A172 (cell line): Measurements from ENCODE around the gene NMUR1. TPM values are rescaled to one million over a fixed set of nuclear protein-coding genes. Genes with fewer than 3 reads are reported as not detected.

Experiments used
- DNase-seq: peaks from one replicate; pipeline ENCODE4 v3.0.0-alpha.2; 2015; ENCODE audit warnings: low spot score
- total RNA-seq: library from RNA; depleted of rRNA; stranded (reverse); fragments of >200 nt; shearing (Covaris generic); gene quantifications from 2 replicates; pipeline ENCODE4 v1.2.3, GENCODE V29; 2014

The NMUR1 gene
- total RNA-seq, 1 experiment from 2014 or later: not detected

DNA sequence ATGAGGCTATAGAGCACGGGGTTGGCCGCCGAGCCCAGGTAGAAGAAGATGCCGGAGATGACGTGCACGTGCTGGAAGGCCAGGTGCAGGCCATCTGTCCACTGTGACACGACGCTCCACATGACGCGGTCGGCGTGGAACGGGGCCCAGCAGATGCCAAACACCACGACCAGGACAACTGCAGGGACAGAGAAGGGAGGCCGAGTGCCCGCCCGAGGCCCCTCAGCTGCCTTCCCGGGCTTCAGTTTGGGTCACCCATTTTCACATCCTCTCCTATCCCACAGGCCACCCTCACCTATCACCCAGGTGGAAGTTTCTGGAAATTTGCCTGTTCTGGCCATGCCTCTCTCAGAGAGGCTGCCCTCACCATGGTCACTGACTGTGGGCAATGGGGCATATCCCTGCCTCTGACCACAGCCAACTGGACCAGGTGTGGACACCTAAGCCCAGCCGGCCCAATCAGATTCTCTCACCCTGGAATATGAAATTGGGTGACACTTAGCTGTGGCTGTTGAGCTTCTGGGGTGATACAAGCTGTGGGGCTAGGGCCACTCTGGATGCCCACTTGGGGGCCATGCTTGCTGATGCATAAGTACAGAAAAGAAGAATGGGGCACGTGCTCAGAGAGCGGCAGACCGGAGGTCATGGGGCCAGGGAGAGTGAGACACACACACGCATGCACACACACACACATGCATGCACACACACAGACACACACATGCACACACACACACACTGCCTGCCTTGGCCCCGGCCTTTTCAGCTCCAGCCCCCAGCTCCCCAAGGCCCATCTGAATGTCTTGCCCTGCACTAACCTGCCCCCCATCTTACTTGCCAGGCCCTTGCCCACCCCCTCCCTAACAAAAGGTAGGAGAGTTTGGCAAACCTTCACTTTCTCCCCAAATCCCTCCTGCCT lies 4.7 kb downstream of the NMUR1 start:
- no peak for DNase-seq

DNA sequence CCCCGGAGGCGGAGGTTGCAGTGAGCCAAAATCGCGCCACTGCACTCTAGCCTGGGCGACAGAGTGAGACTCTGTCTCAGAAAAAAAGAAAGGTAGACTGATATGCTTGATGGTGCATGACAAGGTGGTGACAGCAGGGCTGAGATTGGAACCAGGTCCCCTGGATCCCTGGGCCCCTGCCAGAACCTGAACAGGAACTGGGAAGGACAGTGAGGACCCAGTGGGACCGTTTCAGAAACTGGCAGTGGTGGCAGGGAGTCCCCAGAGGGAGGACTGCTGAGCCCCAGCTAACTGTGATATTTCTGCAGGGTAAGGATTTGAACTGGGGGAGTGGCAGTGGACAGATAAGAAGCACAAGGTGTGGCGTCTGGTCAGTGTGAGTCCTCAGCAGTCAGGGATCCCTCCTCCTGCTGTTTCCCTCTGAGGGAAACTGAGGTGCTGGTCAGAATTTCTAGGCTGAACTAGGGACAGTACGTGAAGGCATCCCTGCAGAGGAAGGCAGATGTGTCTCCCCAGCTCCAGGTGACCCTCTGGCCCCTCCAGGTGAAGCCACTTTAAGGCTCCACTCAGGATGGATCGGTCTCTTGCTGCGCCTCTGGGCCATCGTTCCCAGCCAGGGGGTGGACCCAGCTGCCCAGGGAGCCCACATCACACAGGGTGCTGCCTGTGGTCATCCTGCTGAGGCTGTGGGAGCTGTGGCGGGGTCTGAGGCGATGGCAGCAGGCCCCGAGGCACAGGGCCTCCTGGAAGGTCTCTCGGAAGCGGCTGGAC lies 5.6 kb downstream of the NMUR1 start:
- DNase-seq: no peak

DNA sequence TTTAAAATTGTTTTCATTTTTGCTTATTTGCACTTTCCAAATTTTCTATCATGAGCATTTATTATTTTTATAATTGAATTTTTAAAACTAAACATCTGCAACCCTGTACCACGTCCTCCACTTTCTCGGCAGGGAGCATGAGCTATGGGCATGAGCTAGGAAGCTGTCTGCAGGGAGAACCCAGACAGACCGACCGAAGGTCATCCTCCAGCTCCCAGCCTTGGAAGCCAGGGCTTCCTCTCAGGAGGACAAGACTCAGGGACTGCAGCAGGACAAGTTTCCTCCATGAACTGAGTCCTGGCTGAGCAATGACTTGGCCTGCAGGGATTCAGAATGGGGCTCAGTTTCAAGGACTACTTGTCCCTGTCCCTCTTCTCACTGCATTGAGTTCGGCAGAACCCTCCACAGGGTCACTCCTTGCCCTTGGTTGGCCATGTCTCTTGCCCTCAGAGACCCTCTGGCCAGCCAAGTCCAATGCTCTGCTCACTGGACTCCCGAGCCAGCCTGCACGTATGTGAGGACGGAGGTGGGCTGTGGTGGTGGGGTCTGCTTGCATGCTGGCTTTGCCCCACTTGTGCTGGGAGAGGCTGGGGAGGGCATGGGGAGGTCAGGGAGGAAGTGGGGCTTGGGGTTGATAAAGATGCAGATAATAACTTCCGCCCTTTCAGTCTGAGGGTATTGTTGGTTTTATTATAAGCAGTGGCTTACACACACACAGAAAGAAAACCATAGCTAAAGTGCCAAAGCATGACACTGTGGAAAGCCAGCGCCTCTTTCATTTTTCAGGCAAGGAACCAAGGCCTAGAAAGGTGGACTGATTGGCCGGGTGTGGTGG lies 6.6 kb downstream of the NMUR1 start:
- no peak for DNase-seq

DNA sequence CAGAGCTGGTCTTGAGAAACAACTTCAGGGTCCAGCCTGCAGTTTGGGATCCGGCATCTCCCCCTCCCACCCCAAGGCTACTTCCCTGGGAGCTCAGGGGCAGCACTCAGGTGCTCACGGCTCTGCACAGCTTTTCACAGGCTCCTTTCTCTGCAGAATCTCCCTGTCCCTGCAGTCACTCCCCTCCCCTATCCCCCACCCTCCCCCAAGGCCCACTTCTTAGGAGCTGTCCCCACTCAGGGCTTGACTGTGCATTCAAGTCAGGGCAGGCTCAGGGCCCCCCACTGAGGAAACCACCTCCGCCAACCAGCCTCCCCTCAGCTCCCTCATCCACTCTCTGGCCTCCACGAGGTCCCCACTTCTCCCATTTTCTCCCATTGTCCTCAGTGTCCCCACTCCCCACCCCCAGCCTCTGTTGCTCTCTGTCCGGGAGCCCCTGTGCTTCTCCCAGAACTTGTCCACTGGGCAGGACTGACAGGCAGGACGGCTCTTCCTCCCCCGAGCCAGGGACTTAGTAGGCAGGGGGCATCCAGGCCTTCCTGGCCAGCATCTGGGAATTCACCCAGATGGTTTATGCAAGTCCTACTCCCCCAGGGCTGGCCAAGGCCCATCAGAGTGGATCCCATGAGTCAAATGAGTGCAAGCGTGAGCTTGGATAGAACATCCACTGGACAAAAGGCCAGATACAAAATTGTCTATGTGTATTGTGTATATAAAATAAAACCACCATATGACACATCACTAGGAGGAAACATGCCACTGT lies 7.6 kb downstream of the NMUR1 start:
- DNase-seq: no peak

DNA sequence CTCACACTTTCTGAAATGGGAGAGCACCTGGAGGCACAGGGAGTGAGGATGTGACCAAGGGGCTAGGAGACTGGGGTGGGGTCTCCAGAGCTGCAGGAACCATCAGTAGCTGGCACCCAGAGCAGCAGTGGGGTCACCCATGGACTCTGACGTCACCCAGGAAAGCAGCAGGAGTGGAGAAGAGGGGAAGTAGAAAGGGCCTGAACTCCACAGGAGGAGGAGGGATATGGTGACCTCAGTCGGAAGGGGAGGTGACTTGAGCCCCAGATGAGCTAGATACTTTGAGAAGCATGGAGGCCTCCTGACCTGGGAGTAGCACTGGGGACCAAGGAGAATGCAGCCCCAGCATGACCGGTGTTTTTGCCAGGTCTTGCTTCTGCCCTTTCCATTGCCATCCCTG lies 8.8 kb downstream of the NMUR1 start:
- no peak for DNase-seq

DNA sequence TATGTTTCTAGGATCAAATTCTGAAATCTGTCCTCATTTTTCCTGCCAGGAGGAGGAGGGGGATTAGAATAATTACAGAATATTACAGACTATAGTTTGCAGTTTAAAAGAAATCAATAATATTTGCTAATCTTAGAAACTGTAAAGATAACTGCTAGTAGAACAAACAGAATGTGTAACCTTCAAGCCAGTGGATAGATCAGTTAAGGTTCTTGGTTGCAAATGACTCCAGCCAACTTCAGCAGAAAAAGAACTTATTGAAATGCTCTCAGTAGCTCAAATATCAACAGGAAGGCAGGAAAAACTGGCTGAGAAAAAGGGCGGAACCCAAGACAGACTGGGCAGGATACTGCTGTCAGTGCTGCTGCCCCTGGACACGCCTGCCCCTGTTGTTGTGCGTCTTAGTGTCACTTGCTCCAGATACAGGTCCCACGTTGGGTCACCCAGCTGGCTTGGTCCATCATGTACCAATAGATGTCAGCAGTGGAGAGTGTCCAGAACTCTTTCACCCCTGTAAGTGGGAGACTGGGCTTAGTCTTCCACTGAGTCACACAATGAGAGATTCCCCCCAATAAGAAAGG lies 10.2 kb downstream of the NMUR1 start:
- no peak for DNase-seq

DNA sequence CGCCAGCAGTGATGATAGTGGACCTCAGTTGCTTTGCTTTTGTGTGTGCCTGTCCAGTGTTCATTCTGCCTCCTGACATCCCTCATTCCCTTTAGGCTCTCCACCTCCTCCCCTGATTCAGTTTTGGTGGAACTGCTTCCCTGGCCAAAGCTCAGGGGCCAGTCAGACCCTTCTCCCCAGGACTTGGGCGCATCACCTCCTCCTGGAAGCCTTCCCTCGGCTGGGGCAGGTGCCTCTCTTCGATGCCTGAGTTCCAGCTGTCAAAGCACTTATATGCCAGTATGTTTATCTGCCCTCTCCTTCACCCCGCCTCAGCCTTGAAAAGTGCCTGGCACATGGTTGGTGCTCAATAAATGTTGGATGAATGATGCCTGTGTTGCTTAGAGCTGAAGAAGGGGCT lies 11.5 kb downstream of the NMUR1 start:
- DNase-seq: no peak

DNA sequence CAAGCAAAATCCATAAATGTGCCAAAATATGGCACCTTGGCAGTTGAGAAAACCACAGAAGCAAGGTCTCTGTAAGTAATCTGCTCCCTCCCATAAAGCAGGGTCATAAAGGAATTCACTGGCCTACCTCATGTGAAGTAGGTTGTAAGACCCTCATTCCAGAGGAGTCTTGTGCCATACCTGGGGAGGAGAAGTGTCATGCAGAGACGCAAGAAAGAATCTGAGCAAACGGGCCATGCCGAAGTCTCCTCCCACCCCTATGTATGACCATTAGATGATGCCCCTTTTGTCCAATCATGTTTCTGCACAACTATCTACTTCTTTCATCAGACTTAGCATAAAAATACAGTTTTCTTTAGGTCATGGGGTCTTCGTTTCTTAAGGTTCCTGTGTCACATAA lies 14.6 kb downstream of the NMUR1 start:
- DNase-seq: no peak

DNA sequence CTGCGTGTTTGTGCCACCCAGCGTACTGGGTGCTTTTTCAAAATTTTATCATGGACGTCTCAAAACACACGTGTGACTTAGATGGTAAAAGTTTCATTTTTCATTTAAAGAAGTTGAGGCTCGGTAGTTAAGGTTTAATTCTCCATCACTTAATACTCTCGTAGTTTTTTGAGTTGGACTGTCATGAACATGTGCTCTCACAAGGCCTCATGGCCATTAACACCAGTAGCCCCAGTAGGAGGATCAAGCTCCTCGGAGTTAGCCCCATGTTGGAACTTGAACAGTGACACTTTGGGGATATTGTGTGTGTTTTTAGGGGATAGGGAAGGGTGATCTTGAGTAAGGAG lies 15.3 kb downstream of the NMUR1 start:
- DNase-seq: no peak

DNA sequence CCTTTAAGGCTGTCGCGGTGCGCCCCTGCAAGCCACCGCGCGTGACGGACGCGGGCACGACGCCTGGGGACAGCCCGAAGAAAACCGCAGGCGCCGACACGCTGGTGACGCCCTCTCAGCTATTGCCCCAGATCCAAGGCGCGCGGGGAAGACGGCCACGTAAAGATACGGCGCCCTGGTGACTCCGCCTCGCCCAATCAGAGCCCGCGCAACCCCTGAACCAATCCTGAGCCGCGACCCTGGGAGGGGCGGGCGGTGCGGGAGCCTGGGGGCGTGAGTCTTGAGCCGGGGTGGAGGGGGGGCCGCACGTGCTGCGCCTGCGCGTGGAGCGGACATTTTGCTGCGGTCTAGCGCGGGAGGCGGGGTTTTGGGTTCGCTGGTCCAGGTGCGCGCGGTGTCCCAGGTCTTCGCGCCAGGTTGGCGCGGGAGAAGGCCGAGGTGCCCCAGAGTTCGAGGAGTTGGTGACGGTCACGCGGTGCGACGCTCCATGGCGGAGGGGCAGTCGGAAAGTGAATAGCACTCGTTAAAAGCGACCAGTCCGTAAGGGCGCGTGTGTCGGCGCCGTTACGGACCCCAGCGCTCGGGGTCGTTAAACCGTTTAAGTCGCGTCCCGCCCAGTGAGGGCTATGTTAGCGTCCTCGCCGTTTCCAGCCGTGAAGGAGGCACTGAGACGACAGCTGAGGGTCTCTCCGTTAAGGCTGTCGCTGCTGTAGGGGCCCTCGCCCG lies 15.9 kb downstream of the NMUR1 start:
- peak; percentile 92 for DNase-seq

DNA sequence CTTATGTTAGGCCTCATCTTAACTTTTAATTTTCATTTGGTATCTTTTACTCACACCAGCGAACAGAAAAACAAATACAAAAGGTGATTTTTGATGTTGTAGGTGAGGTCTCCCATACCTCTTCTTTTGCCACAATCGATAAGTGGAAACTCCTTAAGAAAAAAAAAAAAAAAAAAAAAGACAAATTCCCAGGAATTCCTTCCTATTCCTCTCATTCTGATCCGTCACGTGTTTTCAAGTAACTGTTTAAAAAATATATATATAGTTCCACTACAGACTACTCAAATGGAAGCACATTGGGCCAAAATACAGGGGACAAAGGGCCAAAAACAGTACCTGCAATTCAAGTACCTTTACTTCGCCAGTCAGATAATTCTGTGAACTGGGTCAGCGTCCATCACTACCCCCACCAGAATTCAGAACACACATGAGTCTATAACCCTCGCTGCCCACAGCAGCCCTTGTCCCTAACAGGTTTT lies 16.5 kb downstream of the NMUR1 start:
- DNase-seq: no peak

DNA sequence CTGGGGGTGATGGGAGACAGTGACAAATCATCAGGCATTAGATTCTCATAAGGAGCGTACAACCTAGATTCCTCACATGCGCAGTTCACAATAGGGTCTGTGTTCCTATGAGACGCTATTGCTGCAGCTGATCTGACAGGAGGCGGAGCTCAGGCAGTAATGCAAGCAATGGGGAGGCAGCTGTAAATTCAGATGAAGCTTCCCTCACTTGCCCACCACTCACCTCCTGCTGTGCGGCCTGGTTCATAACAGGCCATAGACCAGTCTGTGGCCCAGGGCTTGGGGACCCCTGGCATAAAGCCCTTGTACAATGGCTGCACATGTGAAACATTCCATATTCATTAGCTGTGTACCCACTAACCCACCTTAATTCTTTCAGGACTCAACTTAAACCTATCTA lies 18.0 kb downstream of the NMUR1 start:
- DNase-seq: no peak

DNA sequence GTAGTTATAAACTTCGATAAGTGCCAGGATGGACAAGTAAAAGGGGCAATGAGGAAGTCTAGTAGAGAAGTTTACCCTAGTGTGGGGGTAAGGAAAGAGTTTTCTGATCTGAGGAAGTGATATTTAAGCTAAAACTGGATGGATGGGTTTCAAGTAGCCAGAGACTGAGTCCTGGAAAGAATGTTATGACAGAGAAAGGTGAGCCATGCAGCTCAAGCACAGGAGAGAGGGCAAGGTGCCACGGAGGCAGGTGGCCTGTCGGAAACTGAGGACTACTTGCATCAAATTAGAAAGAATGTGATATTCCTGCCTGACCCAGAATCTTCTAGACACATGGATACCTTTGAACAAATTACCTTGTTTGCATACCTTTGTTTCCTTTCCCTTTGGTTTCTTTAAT lies 26.5 kb downstream of the NMUR1 start:
- DNase-seq: no peak

DNA sequence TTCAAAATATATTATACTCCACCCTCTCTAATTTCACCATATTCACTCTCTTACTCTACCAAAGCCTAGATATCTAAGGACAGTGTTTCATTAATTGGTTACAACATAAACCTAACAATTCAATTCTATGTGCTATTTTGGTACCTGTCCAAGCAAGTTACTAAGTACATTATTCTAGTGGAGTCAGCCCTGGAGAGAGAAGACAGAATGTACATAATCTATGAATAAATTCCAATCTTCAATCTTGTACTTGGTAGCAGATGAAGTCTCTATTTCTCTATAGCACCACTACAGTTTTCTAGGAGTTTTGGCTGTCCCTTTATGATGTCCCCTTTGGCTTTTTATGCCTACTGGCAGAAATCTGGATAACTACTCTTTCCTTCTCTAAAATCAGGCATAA lies 27.6 kb downstream of the NMUR1 start:
- no peak for DNase-seq

DNA sequence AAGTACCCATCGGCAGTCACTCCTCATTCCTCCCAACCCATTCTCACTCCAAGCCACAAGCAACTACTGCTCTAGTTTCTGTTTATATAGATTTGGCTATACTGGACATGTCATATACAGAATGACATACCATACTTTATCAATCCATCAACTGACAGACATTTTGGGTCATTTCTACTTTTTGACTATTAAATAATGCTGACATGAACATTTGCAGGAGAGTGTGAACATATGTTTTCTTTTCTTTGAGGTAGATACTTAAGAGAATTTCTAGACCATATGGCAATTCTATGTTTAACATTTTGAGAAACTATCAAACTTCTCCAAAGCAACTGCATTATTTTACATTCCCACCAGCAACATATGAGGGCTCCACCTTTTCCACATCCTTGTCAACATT lies 32.6 kb downstream of the NMUR1 start:
- no peak for DNase-seq

DNA sequence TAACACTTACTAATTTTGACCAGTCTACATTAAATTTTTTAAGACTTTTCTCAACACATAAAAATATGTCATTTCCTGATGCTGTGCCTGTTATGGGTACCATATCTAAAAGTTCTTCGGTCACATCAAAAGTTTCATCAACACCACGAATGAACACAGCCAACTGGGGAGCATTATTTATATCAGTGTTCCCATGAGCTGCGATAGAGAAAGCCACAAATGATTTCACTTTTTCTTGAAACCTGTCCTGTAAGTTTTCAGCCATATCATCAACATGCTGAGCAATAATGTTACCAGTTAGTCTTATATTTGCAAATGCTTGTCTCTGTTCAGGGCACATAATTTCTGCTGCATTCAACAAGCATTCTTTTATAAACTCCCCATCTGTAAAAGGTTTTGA lies 35.6 kb downstream of the NMUR1 start:
- no peak for DNase-seq

DNA sequence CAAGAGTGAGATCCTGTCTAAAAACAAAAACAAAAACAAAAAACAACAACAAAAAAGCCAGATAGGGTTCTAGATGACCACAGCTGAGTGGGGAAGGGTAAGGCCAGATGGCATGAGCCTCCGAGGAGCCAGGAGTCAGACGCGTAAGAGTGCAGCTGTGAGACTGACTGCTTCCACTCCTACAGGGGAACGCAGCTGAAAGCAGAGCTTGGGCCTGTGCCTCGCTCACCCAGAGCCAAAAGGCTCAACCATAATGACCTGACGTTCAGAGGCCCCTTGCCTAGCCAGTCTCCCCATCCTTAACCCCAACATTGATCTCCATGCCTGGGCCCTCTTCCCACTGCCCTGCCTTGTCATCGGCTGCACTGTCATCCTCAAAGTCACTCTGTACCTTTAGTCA lies 39.4 kb downstream of the NMUR1 start:
- no peak for DNase-seq

DNA sequence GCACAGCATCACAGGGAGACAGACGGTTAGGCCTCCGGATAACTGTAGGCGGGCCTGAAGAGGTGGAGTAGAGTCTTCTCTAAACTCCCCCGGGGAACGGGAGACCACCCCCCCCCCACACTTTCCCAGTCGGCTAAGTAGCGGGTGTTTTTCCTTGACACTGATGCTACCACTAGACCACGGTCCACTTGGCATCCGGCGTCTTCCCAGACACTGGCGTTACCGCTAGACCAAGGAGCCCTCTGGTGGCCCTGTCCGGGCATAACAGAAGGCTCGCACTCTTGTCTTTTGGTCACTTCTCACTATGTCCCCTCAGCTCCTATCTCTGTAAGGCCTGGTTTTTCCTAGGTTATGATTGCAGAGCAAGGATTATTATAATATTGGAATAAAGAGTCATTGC lies 40.3 kb downstream of the NMUR1 start:
- no peak for DNase-seq

DNA sequence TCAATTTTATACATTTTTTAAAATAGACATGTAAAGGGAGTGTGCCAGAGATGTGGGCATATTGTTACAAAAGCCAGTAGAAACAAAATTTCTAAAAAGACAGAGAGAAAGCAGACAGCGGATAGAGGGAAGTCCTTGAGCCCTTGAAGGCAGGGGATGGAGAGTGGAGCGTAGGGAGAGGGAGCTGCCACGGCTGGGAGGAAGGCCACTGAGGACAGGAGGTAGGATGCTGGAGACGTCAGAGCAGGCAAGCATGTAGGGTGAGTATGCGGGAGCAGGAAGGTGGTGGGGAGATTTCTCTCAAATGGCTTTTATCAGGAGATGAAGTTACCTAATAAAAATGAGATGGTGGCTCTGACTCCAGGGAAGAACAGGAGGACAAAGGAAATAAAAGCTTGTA lies 41.9 kb downstream of the NMUR1 start:
- no peak for DNase-seq

DNA sequence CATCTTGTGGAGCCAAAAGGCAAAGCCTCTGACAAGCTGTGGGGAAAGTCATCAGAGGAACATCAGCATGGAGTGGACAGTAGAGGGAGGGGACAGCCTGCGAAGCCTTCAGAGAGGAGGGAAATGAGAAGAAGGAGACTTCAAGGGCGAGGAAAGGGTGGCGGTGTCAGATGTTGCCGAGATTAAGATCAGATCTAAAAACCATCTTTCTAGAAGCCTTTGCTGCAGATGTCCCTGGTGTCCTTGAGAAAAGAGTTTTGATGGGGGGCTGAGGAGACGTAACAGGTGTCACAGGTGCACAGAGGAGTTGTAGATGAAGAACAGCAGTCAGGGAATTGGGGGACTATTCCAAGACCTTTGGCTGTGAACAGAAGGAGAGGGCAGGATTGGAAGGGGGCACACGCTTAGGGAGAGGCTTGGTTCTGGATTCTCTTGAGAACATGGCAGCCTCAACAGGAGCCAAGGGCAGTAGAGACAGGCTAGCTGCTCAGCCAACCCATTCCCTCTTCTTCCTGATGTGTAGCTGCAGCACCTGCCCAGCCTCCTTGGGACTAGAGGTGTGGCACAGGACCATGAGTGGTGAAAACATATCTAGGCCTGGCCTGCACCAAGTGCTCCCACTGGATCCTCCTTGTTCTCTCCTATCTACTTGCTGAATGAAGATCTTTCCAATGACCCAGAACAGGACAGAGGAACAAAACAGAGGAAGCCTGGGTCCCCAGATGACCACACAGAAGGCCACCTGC lies 43.2 kb downstream of the NMUR1 start:
- DNase-seq: no peak
